ENCODE data around the gene SDK1. TPM values are rescaled to one million over a fixed set of nuclear protein-coding genes. Genes with fewer than 3 reads are reported as not detected.

SDK1 gene
- total and polyA plus RNA-seq, 4 donors = 0.12 to 0.47 (median 0.36) TPM

DNA sequence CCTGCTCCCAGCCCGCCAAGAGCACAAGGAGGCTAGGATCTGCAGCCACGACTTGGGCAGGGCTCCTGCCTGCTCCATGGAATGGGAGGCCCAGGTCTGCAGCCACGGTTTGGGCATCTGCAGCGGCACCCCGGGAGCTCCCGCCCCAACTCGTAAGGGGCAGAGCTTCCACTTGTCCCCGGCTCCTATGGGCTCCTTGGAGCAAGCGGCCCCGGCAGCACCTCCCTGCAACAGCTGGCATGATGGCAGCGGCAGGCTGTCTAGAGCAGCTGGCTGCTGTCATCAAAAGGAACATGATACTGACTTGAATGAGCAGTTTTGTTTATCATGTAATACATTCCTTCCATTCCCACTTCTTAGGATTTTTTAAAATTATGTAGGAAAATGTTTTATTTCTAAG lies 697.0 kb downstream of the SDK1 start:
- WGBS = 87% methylated on average over 11 of the region's 11 CpGs
- TF ChIP-seq HNF4A (conservative IDR thresholded peaks at IDR 0.05) (no peak), FOXA2 (IDR thresholded peaks at IDR 0.05) (no peak), HNF4G (IDR thresholded peaks at IDR 0.05) (no peak), YY1 (IDR thresholded peaks at IDR 0.05) (no peak)

GRCh38 chr7:4000139-4000538 lies 699.1 kb downstream of the SDK1 start:
- WGBS = 80% methylated on average over 8 of the region's 8 CpGs
- DNase-seq (ENCODE audit: low spot score) = no peak

More for the DNA sequence above, 697.0 kb downstream of the SDK1 start:
- H3K36me3 ChIP-seq (ENCODE audit: control insufficient read depth in 4 of 4, insufficient read depth in 3 of 4, low read depth in 1 of 4, low read length in 3 of 4) = no peaks in the 10 kb centered on the region
- no peak overlapping the region for H3K27ac ChIP-seq (ENCODE audit: low read depth in 1 of 2, low read length in 2 of 2)
- DNase-seq (ENCODE audit: low spot score) = no peak
- H3K9me3 ChIP-seq (ENCODE audit: control insufficient read depth in 4 of 4, low read length in 3 of 4) = no peaks in the 10 kb centered on the region
- H3K4me3 ChIP-seq (ENCODE audit: low read depth in 1 of 3, low read length in 3 of 3) = no peak overlapping the region
- no peaks in the 10 kb centered on the region for H3K27me3 ChIP-seq (ENCODE audit: control insufficient read depth in 4 of 4, insufficient read depth in 4 of 4, low read length in 3 of 4)
- no peak overlapping the region for H3K9ac ChIP-seq (ENCODE audit: low read depth in 1 of 2, low read length in 2 of 2)
- H3K4me1 ChIP-seq (ENCODE audit: control insufficient read depth in 4 of 4, insufficient read depth in 4 of 4, low read length in 3 of 4) = no peaks in the 10 kb centered on the region

GRCh38 chr7:4000934-4001333 lies 699.9 kb downstream of the SDK1 start:
- Histone ChIP-seq H3K36me3 (ENCODE audit: control insufficient read depth in 4 of 4, insufficient read depth in 3 of 4, low read depth in 1 of 4, low read length in 3 of 4) (no peaks in the 10 kb centered on the region), H3K4me3 (ENCODE audit: low read depth in 1 of 3, low read length in 3 of 3) (no peak overlapping the region), H3K9me3 (ENCODE audit: control insufficient read depth in 4 of 4, low read length in 3 of 4) (no peaks in the 10 kb centered on the region), H3K9ac (ENCODE audit: low read depth in 1 of 2, low read length in 2 of 2) (no peak overlapping the region), H3K4me1 (ENCODE audit: control insufficient read depth in 4 of 4, insufficient read depth in 4 of 4, low read length in 3 of 4) (no peaks in the 10 kb centered on the region), H3K27ac (ENCODE audit: low read depth in 1 of 2, low read length in 2 of 2) (no peak overlapping the region), H3K27me3 (ENCODE audit: control insufficient read depth in 4 of 4, insufficient read depth in 4 of 4, low read length in 3 of 4) (no peaks in the 10 kb centered on the region)
- WGBS = 84% methylated on average over 8 of the region's 8 CpGs
- TF ChIP-seq EGR1 (IDR thresholded peaks at IDR 0.05; ENCODE audit: low read depth in 2 of 2) (no peak), SP1 (IDR thresholded peaks at IDR 0.05) (no peak), JUND (IDR thresholded peaks at IDR 0.05) (no peak), FOXA1 (IDR thresholded peaks at IDR 0.05) (no peak), YY1 (IDR thresholded peaks at IDR 0.05) (no peak), RXRA (IDR thresholded peaks at IDR 0.05) (no peak)
- TF ChIP-seq, protein P1, sequence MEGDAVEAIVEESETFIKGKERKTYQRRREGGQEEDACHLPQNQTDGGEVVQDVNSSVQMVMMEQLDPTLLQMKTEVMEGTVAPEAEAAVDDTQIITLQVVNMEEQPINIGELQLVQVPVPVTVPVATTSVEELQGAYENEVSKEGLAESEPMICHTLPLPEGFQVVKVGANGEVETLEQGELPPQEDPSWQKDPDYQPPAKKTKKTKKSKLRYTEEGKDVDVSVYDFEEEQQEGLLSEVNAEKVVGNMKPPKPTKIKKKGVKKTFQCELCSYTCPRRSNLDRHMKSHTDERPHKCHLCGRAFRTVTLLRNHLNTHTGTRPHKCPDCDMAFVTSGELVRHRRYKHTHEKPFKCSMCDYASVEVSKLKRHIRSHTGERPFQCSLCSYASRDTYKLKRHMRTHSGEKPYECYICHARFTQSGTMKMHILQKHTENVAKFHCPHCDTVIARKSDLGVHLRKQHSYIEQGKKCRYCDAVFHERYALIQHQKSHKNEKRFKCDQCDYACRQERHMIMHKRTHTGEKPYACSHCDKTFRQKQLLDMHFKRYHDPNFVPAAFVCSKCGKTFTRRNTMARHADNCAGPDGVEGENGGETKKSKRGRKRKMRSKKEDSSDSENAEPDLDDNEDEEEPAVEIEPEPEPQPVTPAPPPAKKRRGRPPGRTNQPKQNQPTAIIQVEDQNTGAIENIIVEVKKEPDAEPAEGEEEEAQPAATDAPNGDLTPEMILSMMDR (IDR thresholded peaks at IDR 0.05; ENCODE audit: low read depth, low read length, missing input control) = no peak
- DNase-seq (ENCODE audit: low spot score) = no peak

More at GRCh38 chr7:4000139-4000538, 699.1 kb downstream of the SDK1 start:
- no peaks in the 10 kb centered on the region for H3K36me3 ChIP-seq (ENCODE audit: control insufficient read depth in 4 of 4, insufficient read depth in 3 of 4, low read depth in 1 of 4, low read length in 3 of 4)
- no peaks in the 10 kb centered on the region for H3K9me3 ChIP-seq (ENCODE audit: control insufficient read depth in 4 of 4, low read length in 3 of 4)
- H3K9ac ChIP-seq (ENCODE audit: low read depth in 1 of 2, low read length in 2 of 2) = no peak overlapping the region
- H3K4me1 ChIP-seq (ENCODE audit: control insufficient read depth in 4 of 4, insufficient read depth in 4 of 4, low read length in 3 of 4) = no peaks in the 10 kb centered on the region
- H3K27me3 ChIP-seq (ENCODE audit: control insufficient read depth in 4 of 4, insufficient read depth in 4 of 4, low read length in 3 of 4) = no peaks in the 10 kb centered on the region
- TF ChIP-seq, protein P1 (IDR thresholded peaks at IDR 0.05; ENCODE audit: low read depth, low read length, missing input control) = no peak
- TF ChIP-seq FOXA1 (IDR thresholded peaks at IDR 0.05) (no peak), EGR1 (IDR thresholded peaks at IDR 0.05; ENCODE audit: low read depth in 2 of 2) (no peak), HNF4G (IDR thresholded peaks at IDR 0.05) (no peak), JUND (IDR thresholded peaks at IDR 0.05) (no peak)
- H3K27ac ChIP-seq (ENCODE audit: low read depth in 1 of 2, low read length in 2 of 2) = no peak overlapping the region
- H3K4me3 ChIP-seq (ENCODE audit: low read depth in 1 of 3, low read length in 3 of 3) = no peak overlapping the region

Data from liver (tissue), 9 donors.